ENCODE results near the gene RILPL1. TPM values are rescaled to one million over a fixed set of nuclear protein-coding genes. Genes with fewer than 3 reads are reported as not detected.

Gene RILPL1
- total RNA-seq, 2 experiments from 2014 or later, result 0.38 to 0.86 TPM

DNA sequence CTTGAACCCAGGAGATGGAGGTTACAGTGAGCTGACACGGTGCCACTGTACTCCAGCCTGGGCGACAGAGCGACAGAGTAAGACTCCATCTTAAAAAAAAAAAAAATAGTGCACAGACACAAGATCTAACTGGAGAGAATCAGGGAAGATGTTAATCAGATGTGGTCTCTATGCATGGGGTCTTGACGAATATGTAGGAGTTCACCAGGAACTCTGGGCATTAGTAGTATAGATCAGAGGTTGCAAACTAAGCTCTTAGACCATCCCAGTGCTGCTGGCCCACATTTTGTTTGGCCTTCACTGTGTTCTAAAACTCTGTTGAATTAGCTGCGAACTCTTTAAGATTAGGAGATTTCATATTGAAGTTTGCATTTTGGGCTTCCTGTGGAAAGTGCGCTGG, 43.9 kb downstream of the RILPL1 start:
- intact Hi-C loops (cut with micrococcal nuclease; ENCODE audit: unreplicated experiment), result no loop called here
- no peaks in the 10 kb centered on the region for H3K9me2 ChIP-seq (ENCODE audit: insufficient read depth, low read length)
- H3K4me1 ChIP-seq (ENCODE audit: insufficient read depth, low read length, poor library complexity, severe bottlenecking), result peaks cover 2% of the 10 kb centered on the region
- H3K9me3 ChIP-seq (ENCODE audit: low read length), result no peaks in the 10 kb centered on the region
- no peaks in the 10 kb centered on the region for H3K36me3 ChIP-seq (ENCODE audit: insufficient read depth, low read length)
- TF ChIP-seq EZH2phosphoT487 (IDR thresholded peaks at IDR 0.05; ENCODE audit: borderline replicate concordance, low read depth, low read length) (no peak), CTCF (conservative IDR thresholded peaks at IDR 0.05; ENCODE audit: low read length) (no peak)
- CTCF ChIA-PET (ENCODE audit: unreplicated experiment), result no interaction called here
- POLR2A ChIA-PET, result no interaction called here
- no TSS peak for BruUV-seq (replicated peaks)
- H3K4me3 ChIP-seq (ENCODE audit: low read depth, low read length, poor library complexity, severe bottlenecking), result no peak overlapping the region
- no peak overlapping the region for H2AFZ ChIP-seq (ENCODE audit: low read length)
- H3K4me2 ChIP-seq (ENCODE audit: low read length), result no peak overlapping the region
- no peak for DNase-seq (ENCODE audit: low spot score)
- no peaks in the 10 kb centered on the region for H3K79me2 ChIP-seq (ENCODE audit: insufficient read depth, low read depth, low read length)
- no peaks in the 10 kb centered on the region for H4K20me1 ChIP-seq (ENCODE audit: insufficient read depth, low read length)
- no peak overlapping the region for H3K27ac ChIP-seq (ENCODE audit: low read depth, low read length, poor library complexity, severe bottlenecking)

GRCh38 chr12:123488539-123489230, 44.8 kb downstream of the RILPL1 start:
- no peak overlapping the region for H3K27ac ChIP-seq (ENCODE audit: low read depth, low read length, poor library complexity, severe bottlenecking)
- CTCF ChIA-PET (ENCODE audit: unreplicated experiment), result no interaction called here
- intact Hi-C loops (cut with micrococcal nuclease; ENCODE audit: unreplicated experiment), result no loop called here
- H4K20me1 ChIP-seq (ENCODE audit: insufficient read depth, low read length), result no peaks in the 10 kb centered on the region
- TF ChIP-seq CTCF (conservative IDR thresholded peaks at IDR 0.05; ENCODE audit: low read length) (no peak), EZH2phosphoT487 (IDR thresholded peaks at IDR 0.05; ENCODE audit: borderline replicate concordance, low read depth, low read length) (no peak)
- H3K79me2 ChIP-seq (ENCODE audit: insufficient read depth, low read depth, low read length), result no peaks in the 10 kb centered on the region
- H3K4me1 ChIP-seq (ENCODE audit: insufficient read depth, low read length, poor library complexity, severe bottlenecking), result peaks cover 11% of the 10 kb centered on the region
- H3K4me2 ChIP-seq (ENCODE audit: low read length), result no peak overlapping the region
- H3K4me3 ChIP-seq (ENCODE audit: low read depth, low read length, poor library complexity, severe bottlenecking), result no peak overlapping the region
- no peaks in the 10 kb centered on the region for H3K9me3 ChIP-seq (ENCODE audit: low read length)
- BruUV-seq (replicated peaks), result no TSS peak
- no peaks in the 10 kb centered on the region for H3K36me3 ChIP-seq (ENCODE audit: insufficient read depth, low read length)
- no peak overlapping the region for H2AFZ ChIP-seq (ENCODE audit: low read length)
- POLR2A ChIA-PET, result interaction anchor here (0.6 kb wide), 1 partner anchor 1159 kb away, joined by 5 read pairs; no protein-coding TSS in a partner anchor
- H3K9me2 ChIP-seq (ENCODE audit: insufficient read depth, low read length), result no peaks in the 10 kb centered on the region
- DNase-seq (ENCODE audit: low spot score), result no peak

GRCh38 chr12:123487428-123487827, 46.1 kb downstream of the RILPL1 start:
- Histone ChIP-seq H3K4me3 (ENCODE audit: low read depth, low read length, poor library complexity, severe bottlenecking) (no peak overlapping the region), H3K4me1 (ENCODE audit: insufficient read depth, low read length, poor library complexity, severe bottlenecking) (peaks cover 15% of the 10 kb centered on the region), H2AFZ (ENCODE audit: low read length) (no peak overlapping the region), H4K20me1 (ENCODE audit: insufficient read depth, low read length) (no peaks in the 10 kb centered on the region), H3K79me2 (ENCODE audit: insufficient read depth, low read depth, low read length) (no peaks in the 10 kb centered on the region), H3K9me3 (ENCODE audit: low read length) (no peaks in the 10 kb centered on the region), H3K9me2 (ENCODE audit: insufficient read depth, low read length) (no peaks in the 10 kb centered on the region), H3K36me3 (ENCODE audit: insufficient read depth, low read length) (no peaks in the 10 kb centered on the region), H3K4me2 (ENCODE audit: low read length) (no peak overlapping the region), H3K27ac (ENCODE audit: low read depth, low read length, poor library complexity, severe bottlenecking) (no peak overlapping the region)
- CTCF ChIA-PET (ENCODE audit: unreplicated experiment), result no interaction called here
- BruUV-seq (replicated peaks), result no TSS peak
- TF ChIP-seq CTCF (conservative IDR thresholded peaks at IDR 0.05; ENCODE audit: low read length) (no peak), EZH2phosphoT487 (IDR thresholded peaks at IDR 0.05; ENCODE audit: borderline replicate concordance, low read depth, low read length) (no peak)
- POLR2A ChIA-PET, result no interaction called here
- no peak for DNase-seq (ENCODE audit: low spot score)
- intact Hi-C loops (cut with micrococcal nuclease; ENCODE audit: unreplicated experiment), result no loop called here
